HCT116 (cell line): ENCODE data around the gene C1QTNF3. TPM values are rescaled to one million over a fixed set of nuclear protein-coding genes. Genes with fewer than 3 reads are reported as not detected.

ENCODE experiments used
- ATAC-seq: fragments of 200-7000 bp; cut with Tn5 transposase; 2 replicates; pipeline ENCODE4 v1.9.1; 2020; ENCODE audit warnings: mild to moderate bottlenecking, moderate library complexity
- BruUV-seq: library from RNA; stranded (reverse); fragments of 400-500 nt; replicated peaks from 2 replicates; lab custom pipeline; 2021; lab: Mats Ljungman, UMichigan
- CTCF ChIA-PET: fragments of 300-600 bp; sonication (Branson Sonifier 250); formaldehyde crosslinking; loops from one replicate; lab custom pipeline; 2021; ENCODE audit warnings: antibody characterized with exemption; lab: Charles Lee
- POLR2A ChIA-PET: fragments of 300-600, 350-600 bp; sonication (Branson Sonifier 250); formaldehyde crosslinking; loops from one replicate; lab custom pipeline; 2021; ENCODE audit warnings: antibody characterized with exemption; lab: Charles Lee
- RAD21 ChIA-PET, 2 experiments: fragments of 300-600 bp; sonication (Branson Sonifier 250); formaldehyde crosslinking; loops; one replicate each; lab custom pipeline; 2023; ENCODE audit warnings: low total read pairs in 2 of 2; ENCODE audit not compliant: uncharacterized antibody in 2 of 2, unreplicated experiment in 2 of 2, low non-redundant PET in 1 of 2; lab: Charles Lee
- DNase-seq: peaks from one replicate; pipeline ENCODE4 v3.0.0-alpha.2; 2010; ENCODE audit warnings: low read depth, low spot score
- H2AFZ ChIP-seq: fragments of 200-600 bp; shearing (Covaris generic), sonication (generic); 2 replicates; pipeline ENCODE4 v1.6.1; 2017; ENCODE audit warnings: low read depth, mixed run types, mixed read lengths, antibody characterized with exemption, low read length; ENCODE audit not compliant: poor library complexity, severe bottlenecking
- H3K27ac ChIP-seq: 2 replicates; pipeline ENCODE4 v1.5.1; 2012; ENCODE audit warnings: low read depth, low read length
- H3K27me3 ChIP-seq: fragments of 200-600 bp; sonication (generic); 2 replicates; pipeline ENCODE4 v1.6.1; 2016; ENCODE audit warnings: mixed run types, low read length, mixed read lengths; ENCODE audit not compliant: insufficient read depth
- H3K36me3 ChIP-seq, 2 experiments: fragments of 200-500 bp in 1 of 2; fragments of 200-600 bp in 1 of 2; sonication (Bioruptor generic) in 1 of 2; sonication (generic) in 1 of 2; 2 replicates each; pipeline versions ENCODE4 v1.5.1 to v1.6.1; 2014 to 2016; ENCODE audit warnings: low read length in 2 of 2, inconsistent platforms in 1 of 2, mixed read lengths in 1 of 2, mixed run types in 1 of 2; ENCODE audit not compliant: insufficient read depth in 2 of 2, control insufficient read depth in 1 of 2
- H3K4me1 ChIP-seq, 2 experiments: fragments of 200-600 bp in 1 of 2; sonication (generic) in 1 of 2; 2 replicates each; pipeline versions ENCODE4 v1.5.1 to v1.6.1; 2012 to 2017; ENCODE audit warnings: low read length in 2 of 2, inconsistent platforms in 1 of 2, mild to moderate bottlenecking in 1 of 2, mixed read lengths in 1 of 2, mixed run types in 1 of 2, moderate library complexity in 1 of 2; ENCODE audit not compliant: insufficient read depth in 2 of 2, control insufficient read depth in 1 of 2
- H3K4me2 ChIP-seq: fragments of 200-600 bp; sonication (generic); 2 replicates; pipeline ENCODE4 v1.6.1; 2017; ENCODE audit warnings: mixed run types, low read length, mixed read lengths
- H3K4me3 ChIP-seq, 2 experiments: fragments of 200-600 bp in 1 of 2; sonication (generic) in 1 of 2; replicated peaks in 1 of 2; 2 replicates each; pipeline ENCODE4 v1.5.1; 2011 to 2016; ENCODE audit warnings: low read length in 2 of 2, control low read depth in 1 of 2, low read depth in 1 of 2, mild to moderate bottlenecking in 1 of 2, mixed read lengths in 1 of 2, mixed run types in 1 of 2
- H3K79me2 ChIP-seq: fragments of 200-600 bp; sonication (generic); 2 replicates; pipeline ENCODE4 v1.6.1; 2017; ENCODE audit warnings: mild to moderate bottlenecking, mixed run types, low read length, moderate library complexity, mixed read lengths; ENCODE audit not compliant: insufficient read depth
- H3K9ac ChIP-seq: fragments of 200-600 bp; sonication (generic); 2 replicates; pipeline ENCODE4 v1.6.1; 2016; ENCODE audit warnings: low read length, mixed read lengths
- H3K9me2 ChIP-seq: fragments of 200-600 bp; sonication (generic), shearing (Covaris generic); 2 replicates; pipeline ENCODE4 v1.6.1; 2017; ENCODE audit warnings: mixed run types, mild to moderate bottlenecking, moderate library complexity; ENCODE audit not compliant: insufficient read depth
- H3K9me3 ChIP-seq, 2 experiments: fragments of 200-500 bp in 1 of 2; fragments of 200-600 bp in 1 of 2; sonication (Bioruptor generic) in 1 of 2; sonication (generic) in 1 of 2; 2 replicates each; pipeline ENCODE4 v1.6.1; 2014 to 2017; ENCODE audit warnings: low read length in 2 of 2, mixed read lengths in 2 of 2, inconsistent platforms in 1 of 2, low read depth in 1 of 2, mild to moderate bottlenecking in 1 of 2, mixed run types in 1 of 2, moderate library complexity in 1 of 2; ENCODE audit not compliant: control insufficient read depth in 1 of 2, insufficient read depth in 1 of 2
- H4K20me1 ChIP-seq: fragments of 200-600 bp; sonication (generic), shearing (Covaris generic); 2 replicates; pipeline ENCODE4 v1.6.1; 2017; ENCODE audit warnings: mixed run types, mild to moderate bottlenecking, moderate library complexity; ENCODE audit not compliant: insufficient read depth
- CEBPB ChIP-seq: IDR thresholded peaks from 2 replicates; pipeline ENCODE4 v1.6.1; 2012; ENCODE audit warnings: low read depth
- ELF1 ChIP-seq: IDR thresholded peaks from 2 replicates; pipeline ENCODE4 v1.6.1; 2012; ENCODE audit warnings: low read depth, borderline replicate concordance
- EZH2phosphoT487 ChIP-seq: fragments of 200-600 bp; IDR thresholded peaks from 2 replicates; pipeline ENCODE4 v1.6.1; 2018; ENCODE audit warnings: antibody characterized with exemption, borderline replicate concordance
- JUND ChIP-seq: IDR thresholded peaks from 2 replicates; pipeline ENCODE4 v1.6.1; 2012
- POLR2A ChIP-seq: IDR thresholded peaks from 2 replicates; pipeline ENCODE4 v1.7.0; 2011; ENCODE audit warnings: borderline replicate concordance; ENCODE audit not compliant: insufficient read depth, insufficient read length; ENCODE audit errors: extremely low read depth
- POLR2AphosphoS5 ChIP-seq: IDR thresholded peaks from 2 replicates; pipeline ENCODE4 v1.6.1; 2011; ENCODE audit warnings: mild to moderate bottlenecking, low read depth, low read length, moderate library complexity
- SIN3A ChIP-seq: IDR thresholded peaks from 2 replicates; pipeline ENCODE4 v1.6.1; 2012; ENCODE audit warnings: low read depth
- YY1 ChIP-seq: IDR thresholded peaks from 2 replicates; pipeline ENCODE4 v1.6.1; 2011; ENCODE audit warnings: low read length, low read depth, moderate library complexity, mild to moderate bottlenecking; ENCODE audit not compliant: insufficient replicate concordance; ENCODE audit errors: extremely low read depth
- ZFX ChIP-seq: fragments of 450-650 bp; IDR thresholded peaks from 2 replicates; pipeline ENCODE4 v1.6.1; 2017
- ZNF274 ChIP-seq: fragments of 200-500 bp; sonication (Bioruptor generic); IDR thresholded peaks from 2 replicates; pipeline ENCODE4 v1.6.1; 2014; ENCODE audit warnings: mild to moderate bottlenecking, low read depth, low read length, inconsistent platforms
- intact Hi-C: fragments of 100-400 bp; cut with micrococcal nuclease; formaldehyde crosslinking; loops from 2 replicates; pipeline ENCODE4 v1.10.0; 2022
- total RNA-seq: library from RNA; stranded (reverse); gene quantifications from one replicate; pipeline ENCODE4 v1.2.1, GENCODE V29; 2021; ENCODE audit not compliant: unreplicated experiment
- TF ChIP-seq, protein P1 (sequence below), 3 experiments: fragments of 200-600 bp in 1 of 3; sonication (generic) in 1 of 3; IDR thresholded peaks in 2 of 3; conservative IDR thresholded peaks in 1 of 3; 2 replicates each; pipeline ENCODE4 v1.5.1; 2012 to 2017; ENCODE audit warnings: low read depth in 2 of 3, low read length in 2 of 3, antibody characterized with exemption in 1 of 3, borderline replicate concordance in 1 of 3, control low read depth in 1 of 3, mild to moderate bottlenecking in 1 of 3, mixed read lengths in 1 of 3, mixed run types in 1 of 3, moderate library complexity in 1 of 3; ENCODE audit not compliant: insufficient read depth in 1 of 3
- TF ChIP-seq, protein P2 (sequence below): IDR thresholded peaks from 2 replicates; pipeline ENCODE4 v1.6.1; 2012; ENCODE audit warnings: low read depth
- TF ChIP-seq, protein P3 (sequence below): IDR thresholded peaks from 2 replicates; pipeline ENCODE4 v1.6.1; 2012

C1QTNF3 gene
- total RNA-seq, 1 experiment from 2014 or later, result 2.6 TPM

DNA sequence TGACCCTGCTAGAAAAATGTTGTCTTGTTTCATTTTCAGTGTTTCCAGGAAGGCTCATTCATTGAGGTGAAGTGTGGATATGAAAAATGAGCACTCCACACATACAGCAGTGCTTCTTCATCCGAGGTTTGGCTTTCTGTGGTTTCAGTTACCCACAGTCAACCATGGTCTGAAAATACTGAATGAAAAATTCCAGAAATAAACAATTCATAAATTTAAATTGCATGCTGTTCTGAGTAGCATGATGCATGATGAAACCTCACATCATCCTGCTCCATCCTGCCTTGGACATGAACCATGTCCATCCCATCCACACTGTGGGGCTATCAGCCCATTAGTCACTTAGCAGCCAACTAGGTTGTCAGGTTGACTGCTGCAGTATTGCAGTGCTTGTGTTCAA lies 48.2 kb downstream of the C1QTNF3 start:
- POLR2A ChIA-PET, result no interaction called here
- no peak for DNase-seq
- H3K9ac ChIP-seq, result no peak overlapping the region
- H3K9me3 ChIP-seq, result no peaks in the 10 kb centered on the region
- H2AFZ ChIP-seq, result no peak overlapping the region
- H3K27ac ChIP-seq, result no peak overlapping the region
- H3K4me2 ChIP-seq, result no peak overlapping the region
- no peak for ATAC-seq
- no peaks in the 10 kb centered on the region for H3K36me3 ChIP-seq
- no peaks in the 10 kb centered on the region for H3K4me1 ChIP-seq
- TF ChIP-seq ZFX, result no peak
- no peak for TF ChIP-seq POLR2A
- TF ChIP-seq ZNF274, result no peak
- TF ChIP-seq EZH2phosphoT487, result no peak
- no peak for TF ChIP-seq JUND
- TF ChIP-seq POLR2AphosphoS5, result no peak
- TF ChIP-seq SIN3A, result no peak
- no peak for TF ChIP-seq YY1
- no peak for TF ChIP-seq CEBPB
- TF ChIP-seq, protein P1, sequence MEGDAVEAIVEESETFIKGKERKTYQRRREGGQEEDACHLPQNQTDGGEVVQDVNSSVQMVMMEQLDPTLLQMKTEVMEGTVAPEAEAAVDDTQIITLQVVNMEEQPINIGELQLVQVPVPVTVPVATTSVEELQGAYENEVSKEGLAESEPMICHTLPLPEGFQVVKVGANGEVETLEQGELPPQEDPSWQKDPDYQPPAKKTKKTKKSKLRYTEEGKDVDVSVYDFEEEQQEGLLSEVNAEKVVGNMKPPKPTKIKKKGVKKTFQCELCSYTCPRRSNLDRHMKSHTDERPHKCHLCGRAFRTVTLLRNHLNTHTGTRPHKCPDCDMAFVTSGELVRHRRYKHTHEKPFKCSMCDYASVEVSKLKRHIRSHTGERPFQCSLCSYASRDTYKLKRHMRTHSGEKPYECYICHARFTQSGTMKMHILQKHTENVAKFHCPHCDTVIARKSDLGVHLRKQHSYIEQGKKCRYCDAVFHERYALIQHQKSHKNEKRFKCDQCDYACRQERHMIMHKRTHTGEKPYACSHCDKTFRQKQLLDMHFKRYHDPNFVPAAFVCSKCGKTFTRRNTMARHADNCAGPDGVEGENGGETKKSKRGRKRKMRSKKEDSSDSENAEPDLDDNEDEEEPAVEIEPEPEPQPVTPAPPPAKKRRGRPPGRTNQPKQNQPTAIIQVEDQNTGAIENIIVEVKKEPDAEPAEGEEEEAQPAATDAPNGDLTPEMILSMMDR (IDR thresholded peaks at IDR 0.05 in 2 of 3, conservative IDR thresholded peaks at IDR 0.05 in 1 of 3; ENCODE audit: borderline replicate concordance in 1 of 3, insufficient read depth in 1 of 3, low read depth in 2 of 3, low read length in 2 of 3), result no peak
- CTCF ChIA-PET, result no interaction called here
- no peaks in the 10 kb centered on the region for H3K79me2 ChIP-seq
- H3K4me3 ChIP-seq, result no peak overlapping the region
- RAD21 ChIA-PET, result no interaction called here
- H3K27me3 ChIP-seq, result no peaks in the 10 kb centered on the region
- intact Hi-C loops, result no loop called here
- no peaks in the 10 kb centered on the region for H4K20me1 ChIP-seq
- no TSS peak for BruUV-seq
- no peaks in the 10 kb centered on the region for H3K9me2 ChIP-seq

DNA sequence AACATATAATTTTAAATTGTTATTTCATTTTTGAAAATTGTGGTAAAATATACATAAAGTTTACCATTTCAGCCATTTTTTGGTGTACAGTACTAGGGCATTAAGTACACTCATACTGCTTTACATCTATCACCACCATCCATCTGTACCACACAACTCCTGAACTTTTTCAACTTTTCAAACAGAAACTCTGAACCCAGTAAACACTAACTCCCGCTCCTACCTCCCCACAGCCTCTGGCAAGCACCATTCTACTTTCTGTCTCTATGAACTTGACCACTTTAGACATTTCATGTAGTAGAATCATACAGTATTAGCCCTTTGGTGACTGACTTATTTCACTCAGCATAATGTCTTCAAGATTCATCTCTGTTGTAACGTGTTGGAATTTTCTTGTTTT lies 50.1 kb downstream of the C1QTNF3 start:
- H3K27me3 ChIP-seq, result no peaks in the 10 kb centered on the region
- H3K9me3 ChIP-seq, result no peaks in the 10 kb centered on the region
- ChIA-PET CTCF (no interaction called here), POLR2A (no interaction called here), RAD21 (no interaction called here)
- H3K79me2 ChIP-seq, result no peaks in the 10 kb centered on the region
- H3K36me3 ChIP-seq, result peaks cover 0 to 5% of the 10 kb centered on the region in 2 experiments; a peak in 1 of 4 replicates
- ATAC-seq, result no peak
- H3K27ac ChIP-seq, result no peak overlapping the region
- H4K20me1 ChIP-seq, result no peaks in the 10 kb centered on the region
- no peaks in the 10 kb centered on the region for H3K4me1 ChIP-seq
- intact Hi-C loops, result no loop called here
- no peaks in the 10 kb centered on the region for H3K9me2 ChIP-seq
- no peak overlapping the region for H2AFZ ChIP-seq
- no peak overlapping the region for H3K4me2 ChIP-seq
- no peak for TF ChIP-seq ELF1
- TF ChIP-seq, protein P2, sequence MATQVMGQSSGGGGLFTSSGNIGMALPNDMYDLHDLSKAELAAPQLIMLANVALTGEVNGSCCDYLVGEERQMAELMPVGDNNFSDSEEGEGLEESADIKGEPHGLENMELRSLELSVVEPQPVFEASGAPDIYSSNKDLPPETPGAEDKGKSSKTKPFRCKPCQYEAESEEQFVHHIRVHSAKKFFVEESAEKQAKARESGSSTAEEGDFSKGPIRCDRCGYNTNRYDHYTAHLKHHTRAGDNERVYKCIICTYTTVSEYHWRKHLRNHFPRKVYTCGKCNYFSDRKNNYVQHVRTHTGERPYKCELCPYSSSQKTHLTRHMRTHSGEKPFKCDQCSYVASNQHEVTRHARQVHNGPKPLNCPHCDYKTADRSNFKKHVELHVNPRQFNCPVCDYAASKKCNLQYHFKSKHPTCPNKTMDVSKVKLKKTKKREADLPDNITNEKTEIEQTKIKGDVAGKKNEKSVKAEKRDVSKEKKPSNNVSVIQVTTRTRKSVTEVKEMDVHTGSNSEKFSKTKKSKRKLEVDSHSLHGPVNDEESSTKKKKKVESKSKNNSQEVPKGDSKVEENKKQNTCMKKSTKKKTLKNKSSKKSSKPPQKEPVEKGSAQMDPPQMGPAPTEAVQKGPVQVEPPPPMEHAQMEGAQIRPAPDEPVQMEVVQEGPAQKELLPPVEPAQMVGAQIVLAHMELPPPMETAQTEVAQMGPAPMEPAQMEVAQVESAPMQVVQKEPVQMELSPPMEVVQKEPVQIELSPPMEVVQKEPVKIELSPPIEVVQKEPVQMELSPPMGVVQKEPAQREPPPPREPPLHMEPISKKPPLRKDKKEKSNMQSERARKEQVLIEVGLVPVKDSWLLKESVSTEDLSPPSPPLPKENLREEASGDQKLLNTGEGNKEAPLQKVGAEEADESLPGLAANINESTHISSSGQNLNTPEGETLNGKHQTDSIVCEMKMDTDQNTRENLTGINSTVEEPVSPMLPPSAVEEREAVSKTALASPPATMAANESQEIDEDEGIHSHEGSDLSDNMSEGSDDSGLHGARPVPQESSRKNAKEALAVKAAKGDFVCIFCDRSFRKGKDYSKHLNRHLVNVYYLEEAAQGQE, result no peak
- no peak for TF ChIP-seq JUND
- TF ChIP-seq, protein P3, sequence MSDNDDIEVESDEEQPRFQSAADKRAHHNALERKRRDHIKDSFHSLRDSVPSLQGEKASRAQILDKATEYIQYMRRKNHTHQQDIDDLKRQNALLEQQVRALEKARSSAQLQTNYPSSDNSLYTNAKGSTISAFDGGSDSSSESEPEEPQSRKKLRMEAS, result no peak
- no peak for TF ChIP-seq ZNF274
- no peak for TF ChIP-seq SIN3A
- H3K4me3 ChIP-seq, result no peak overlapping the region
- BruUV-seq, result no TSS peak
- no peak for DNase-seq
- no peak overlapping the region for H3K9ac ChIP-seq
